Fibroblast of lung (primary cell): Measurements from ENCODE around the gene KCNQ4.

Source experiments
- CTCF ChIP-seq, 2 donors: IDR thresholded peaks in 1 of 2; conservative IDR thresholded peaks in 1 of 2; 1 replicate in 1 of 2; 2 replicates in 1 of 2; pipeline ENCODE4 v1.5.1; 2011 to 2012; ENCODE audit warnings: low read length in 2 of 2, control low read depth in 1 of 2, inconsistent platforms in 1 of 2, low read depth in 1 of 2, mild to moderate bottlenecking in 1 of 2
- EZH2 ChIP-seq: IDR thresholded peaks from 2 replicates; pipeline ENCODE4 v1.5.1; 2012; ENCODE audit warnings: low read length, control low read depth, mild to moderate bottlenecking; ENCODE audit errors: missing control alignments

- TF ChIP-seq CTCF (conservative IDR thresholded peaks at IDR 0.05 in 1 of 2, IDR thresholded peaks at IDR 0.05 in 1 of 2; ENCODE audit: low read depth in 1 of 2, low read length in 2 of 2) (no peak), EZH2 (no peak)
These were observed 27.3 kb downstream of the KCNQ4 start for GRCh38 chr1:40810927-40811326.
